BLaER1 (cell line): Measurements from ENCODE around the gene GGA1.
A peak's percentile ranks its signal among the peaks of the same experiment; 100 is the strongest.

Experiments used
- H3K27ac ChIP-seq: shearing (Covaris generic); formaldehyde crosslinking; 2 replicates; pipeline ENCODE4 v1.8.1; 2022
- H3K27me3 ChIP-seq: shearing (Covaris generic); formaldehyde crosslinking; 2 replicates; pipeline ENCODE4 v1.8.1; 2022
- H3K36me3 ChIP-seq: shearing (Covaris generic); formaldehyde crosslinking; 2 replicates; pipeline ENCODE4 v1.8.1; 2022
- H3K4me1 ChIP-seq: shearing (Covaris generic); formaldehyde crosslinking; 2 replicates; pipeline ENCODE4 v1.8.1; 2022
- H3K4me2 ChIP-seq: shearing (Covaris generic); formaldehyde crosslinking; 2 replicates; pipeline ENCODE4 v1.8.1; 2022
- H3K4me3 ChIP-seq: shearing (Covaris generic); formaldehyde crosslinking; 2 replicates; pipeline ENCODE4 v1.8.1; 2022
- H3K9ac ChIP-seq: shearing (Covaris generic); formaldehyde crosslinking; 2 replicates; pipeline ENCODE4 v1.8.1; 2022
- H3K9me3 ChIP-seq: shearing (Covaris generic); formaldehyde crosslinking; 2 replicates; pipeline ENCODE4 v1.8.1; 2022
- H4K20me1 ChIP-seq: shearing (Covaris generic); formaldehyde crosslinking; 2 replicates; pipeline ENCODE4 v1.8.1; 2022
- Cebpa-rat ChIP-seq: shearing (Covaris generic); IDR thresholded peaks from 2 replicates; pipeline ENCODE4 v1.8.1; 2022

The GGA1 gene

GRCh38 chr22:37608477-37609239 lies at the start of gene GGA1:
TSS of gene GGA1 (plus strand) at chr22:37608834. CDS start at chr22:37608861, 27 bp downstream.
- H3K4me1 ChIP-seq: peaks cover 58% of the 10 kb centered on the region
- peak within 1 kb of the TSS; percentile 99 for H3K4me2 ChIP-seq
- H3K27me3 ChIP-seq: no peaks in the 10 kb centered on the region
- H3K36me3 ChIP-seq: peaks cover 23% of the 10 kb centered on the region
- no peaks in the 10 kb centered on the region for H3K9me3 ChIP-seq
- peak within 1 kb of the TSS; percentile 93 for H3K9ac ChIP-seq
- no peak for TF ChIP-seq Cebpa-rat
- peak within 1 kb of the TSS; percentile 95 for H3K4me3 ChIP-seq
- H4K20me1 ChIP-seq: 0 out of 2 replicates have a peak, but pooled peaks cover 14% of the 10 kb centered on the region
- peak within 1 kb of the TSS; percentile 93 for H3K27ac ChIP-seq

GRCh38 chr22:37559521-37559900 lies 49.1 kb upstream of the GGA1 start:
- Histone ChIP-seq H3K4me2 (no peak overlapping the region), H3K36me3 (no peaks in the 10 kb centered on the region), H3K9ac (no peak overlapping the region), H3K9me3 (no peaks in the 10 kb centered on the region), H4K20me1 (peaks cover 14% of the 10 kb centered on the region), H3K4me3 (no peak overlapping the region), H3K27me3 (peaks cover 68% of the 10 kb centered on the region), H3K27ac (no peak overlapping the region), H3K4me1 (peaks cover 48% of the 10 kb centered on the region)
- no peak for TF ChIP-seq Cebpa-rat

- Histone ChIP-seq H4K20me1 (peaks cover 14% of the 10 kb centered on the region), H3K4me2 (peak within 1 kb of the TSS; percentile 90), H3K4me1 (peaks cover 53% of the 10 kb centered on the region), H3K36me3 (no peaks in the 10 kb centered on the region), H3K27me3 (peaks cover 68% of the 10 kb centered on the region), H3K4me3 (peak within 1 kb of the TSS; percentile 62), H3K9me3 (no peaks in the 10 kb centered on the region), H3K9ac (peak within 1 kb of the TSS; percentile 48; the same call in 1 of the 2 replicates), H3K27ac (no peak within 1 kb of the TSS; the same call in 1 of the 2 replicates)
- TF ChIP-seq Cebpa-rat: no peak
These were observed 48.6 kb upstream of the GGA1 start, which contains the start of gene CDC42EP1 for GRCh38 chr22:37559901-37560607. TSS of gene CDC42EP1 (plus strand) at chr22:37560480. CDS start at chr22:37566350, 5,870 bp downstream.

GRCh38 chr22:37560608-37561211 lies 47.9 kb upstream of the GGA1 start:
- no peak overlapping the region; the same call in 1 of the 2 replicates for H3K27ac ChIP-seq

GRCh38 chr22:37561212-37562048 lies 47.2 kb upstream of the GGA1 start:
- peaks cover 14% of the 10 kb centered on the region for H4K20me1 ChIP-seq
- H3K27ac ChIP-seq: no peak overlapping the region
- H3K27me3 ChIP-seq: peaks cover 66% of the 10 kb centered on the region
- H3K9ac ChIP-seq: no peak overlapping the region
- H3K36me3 ChIP-seq: no peaks in the 10 kb centered on the region
- peak overlapping the region; percentile 62 for H3K4me3 ChIP-seq
- no peaks in the 10 kb centered on the region for H3K9me3 ChIP-seq
- peak; percentile 90 for TF ChIP-seq Cebpa-rat
- peaks cover 62% of the 10 kb centered on the region for H3K4me1 ChIP-seq
- peak overlapping the region; percentile 90 for H3K4me2 ChIP-seq

More at GRCh38 chr22:37560608-37561211, 47.9 kb upstream of the GGA1 start:
- TF ChIP-seq Cebpa-rat: no peak
- peak overlapping the region; percentile 48; the same call in 1 of the 2 replicates for H3K9ac ChIP-seq
- peaks cover 68% of the 10 kb centered on the region for H3K27me3 ChIP-seq
- no peaks in the 10 kb centered on the region for H3K36me3 ChIP-seq
- no peaks in the 10 kb centered on the region for H3K9me3 ChIP-seq
- peaks cover 14% of the 10 kb centered on the region for H4K20me1 ChIP-seq
- H3K4me2 ChIP-seq: peak overlapping the region; percentile 90
- peaks cover 55% of the 10 kb centered on the region for H3K4me1 ChIP-seq
- peak overlapping the region; percentile 62 for H3K4me3 ChIP-seq

- H3K27ac ChIP-seq: no peak overlapping the region
- H3K36me3 ChIP-seq: no peaks in the 10 kb centered on the region
- no peak for TF ChIP-seq Cebpa-rat
- H3K4me1 ChIP-seq: peaks cover 63% of the 10 kb centered on the region
- H3K4me3 ChIP-seq: no peak overlapping the region; the same call in 1 of the 2 replicates
- H3K4me2 ChIP-seq: peak overlapping the region; percentile 90
- peaks cover 21% of the 10 kb centered on the region for H4K20me1 ChIP-seq
- H3K9me3 ChIP-seq: no peaks in the 10 kb centered on the region
- peaks cover 58% of the 10 kb centered on the region for H3K27me3 ChIP-seq
- H3K9ac ChIP-seq: no peak overlapping the region
These were observed 46.4 kb upstream of the GGA1 start for GRCh38 chr22:37562049-37562875.

- Histone ChIP-seq H3K4me2 (peak overlapping the region; percentile 95), H3K27ac (no peak overlapping the region), H3K27me3 (peaks cover 46% of the 10 kb centered on the region), H3K9ac (no peak overlapping the region), H3K36me3 (no peaks in the 10 kb centered on the region), H4K20me1 (peaks cover 21% of the 10 kb centered on the region), H3K4me3 (no peak overlapping the region), H3K4me1 (peaks cover 75% of the 10 kb centered on the region), H3K9me3 (no peaks in the 10 kb centered on the region)
- no peak for TF ChIP-seq Cebpa-rat
These were observed 45.2 kb upstream of the GGA1 start for GRCh38 chr22:37563153-37564081.
